ENCODE measurements around the gene ABHD18. TPM values are rescaled to one million over a fixed set of nuclear protein-coding genes. Genes with fewer than 3 reads are reported as not detected.
A peak's percentile ranks its signal among the peaks of the same experiment; 100 is the strongest.
"Not testable (repeated sequence)": the region's sequence is repeated elsewhere in the genome, so short reads cannot be mapped to it uniquely, and the experiment has no call there.

Gene ABHD18
- total and polyA plus RNA-seq, 2 donors: 4.4 to 19.5 TPM

- Histone ChIP-seq H3K27ac (ENCODE audit: low read depth) (peak overlapping the region; percentile 97), H3K4me3 (ENCODE audit: low read depth, low read length) (peak overlapping the region; percentile 83), H3K36me3 (ENCODE audit: insufficient read depth) (no peaks in the 10 kb centered on the region), H3K4me1 (ENCODE audit: insufficient read depth) (no peaks in the 10 kb centered on the region)
- WGBS: under 1% methylated on average over 101 of the region's 101 CpGs
- DNase-seq (ENCODE audit: extremely low spot score): no peak
These were observed 96.6 kb downstream of the ABHD18 start for GRCh38 chr4:128061566-128062536.

GRCh38 chr4:128066453-128066820 lies 101.2 kb downstream of the ABHD18 start:
- H3K4me3 ChIP-seq (ENCODE audit: low read depth, low read length); H3K4me1 ChIP-seq (ENCODE audit: insufficient read depth); H3K27ac ChIP-seq (ENCODE audit: low read depth); H3K36me3 ChIP-seq (ENCODE audit: insufficient read depth); DNase-seq (ENCODE audit: extremely low spot score): not testable (repeated sequence)
- WGBS: 97% methylated on average over 10 of the region's 10 CpGs

GRCh38 chr4:128068918-128069317 lies 103.7 kb downstream of the ABHD18 start:
- WGBS: 91% methylated on average over 3 of the region's 3 CpGs
- Histone ChIP-seq H3K27ac (ENCODE audit: low read depth) (no peak overlapping the region), H3K4me3 (ENCODE audit: low read depth, low read length) (no peak overlapping the region), H3K36me3 (ENCODE audit: insufficient read depth) (no peaks in the 10 kb centered on the region), H3K4me1 (ENCODE audit: insufficient read depth) (no peaks in the 10 kb centered on the region)
- DNase-seq (ENCODE audit: extremely low spot score): no peak

- Histone ChIP-seq H3K4me1 (ENCODE audit: insufficient read depth) (no peaks in the 10 kb centered on the region), H3K4me3 (ENCODE audit: low read depth, low read length) (no peak overlapping the region), H3K36me3 (ENCODE audit: insufficient read depth) (no peaks in the 10 kb centered on the region), H3K27ac (ENCODE audit: low read depth) (no peak overlapping the region)
- DNase-seq (ENCODE audit: extremely low spot score): no peak
- 82% methylated on average over 4 of the region's 4 CpGs for WGBS
These were observed 111.3 kb downstream of the ABHD18 start for GRCh38 chr4:128076464-128076863.

Other genes with a start within 250 kb of the ABHD18 start
- not detected for gene SLC25A31, start 235.0 kb upstream of the ABHD18 start, total RNA-seq
- gene SLC25A31, start 235.0 kb upstream of the ABHD18 start, polyA plus RNA-seq: not detected
- 4.5 TPM for gene HSPA4L, start 183.1 kb upstream of the ABHD18 start, total RNA-seq
- 1.7 TPM for gene HSPA4L, start 183.1 kb upstream of the ABHD18 start, polyA plus RNA-seq
- 21.6 TPM for gene PLK4, start 84.5 kb upstream of the ABHD18 start, total RNA-seq
- 1.5 TPM for gene PLK4, start 84.5 kb upstream of the ABHD18 start, polyA plus RNA-seq
- gene MFSD8, start 233 bp upstream of the ABHD18 start, total RNA-seq: 64.4 TPM
- 8.9 TPM for gene MFSD8, start 233 bp upstream of the ABHD18 start, polyA plus RNA-seq
- 55.4 TPM for gene LARP1B, start 95.9 kb downstream of the ABHD18 start, total RNA-seq
- gene LARP1B, start 95.9 kb downstream of the ABHD18 start, polyA plus RNA-seq: 11.1 TPM

Measured in urinary bladder (tissue), 4 donors.